HG03469 (cell line): ENCODE data around the gene ZNF628.

Experiments
- ATAC-seq: cut with Tn5 transposase; IDR thresholded peaks from one replicate; pipeline ENCODE4 v1.9.1; 2021; ENCODE audit warnings: mild to moderate bottlenecking, moderate library complexity, moderate number of reproducible peaks; ENCODE audit not compliant: unreplicated experiment

Gene ZNF628

GRCh38 chr19:55449469-55449868 is 26.9 kb upstream of the ZNF628 start:
- ATAC-seq: no peak

GRCh38 chr19:55451163-55451964 is 25.1 kb upstream of the ZNF628 start:
- ATAC-seq: no peak

GRCh38 chr19:55451965-55452748 is 24.3 kb upstream of the ZNF628 start:
- ATAC-seq: no peak

- ATAC-seq: no peak
These were observed 23.6 kb upstream of the ZNF628 start for GRCh38 chr19:55452749-55453346.

- no peak for ATAC-seq
These were observed 22.7 kb upstream of the ZNF628 start for GRCh38 chr19:55453511-55454260.

- ATAC-seq: no peak
These were observed 21.6 kb upstream of the ZNF628 start for GRCh38 chr19:55454787-55455243.

- no peak for ATAC-seq
These were observed 20.7 kb upstream of the ZNF628 start for GRCh38 chr19:55455576-55456235.

GRCh38 chr19:55456347-55456746 is 20.1 kb upstream of the ZNF628 start:
- ATAC-seq: no peak

GRCh38 chr19:55457683-55458457 is 18.5 kb upstream of the ZNF628 start:
- no peak for ATAC-seq

- no peak for ATAC-seq
These were observed 16.9 kb upstream of the ZNF628 start for GRCh38 chr19:55459551-55459949.

GRCh38 chr19:55459950-55460657 is 16.3 kb upstream of the ZNF628 start:
- ATAC-seq: no peak

- no peak for ATAC-seq
These were observed 15.7 kb upstream of the ZNF628 start for GRCh38 chr19:55460670-55461258.

GRCh38 chr19:55461259-55461973 is 15.0 kb upstream of the ZNF628 start, which contains the start of gene ISOC2:
TSS of gene ISOC2 (minus strand) at chr19:55461642. CDS start at chr19:55456486, 5,156 bp downstream.
- peak; percentile 86 for ATAC-seq

GRCh38 chr19:55461974-55462626 is 14.3 kb upstream of the ZNF628 start:
- no peak for ATAC-seq

- no peak for ATAC-seq
These were observed 13.7 kb upstream of the ZNF628 start for GRCh38 chr19:55462722-55463121.

- ATAC-seq: no peak
These were observed 12.8 kb upstream of the ZNF628 start for GRCh38 chr19:55463583-55464031.

- no peak for ATAC-seq
These were observed 12.3 kb upstream of the ZNF628 start for GRCh38 chr19:55464039-55464661.
